GM12874 (cell line): ENCODE results near the gene SRSF10.

Experiments used
- CTCF ChIP-seq: IDR thresholded peaks from 2 replicates; pipeline ENCODE4 v1.5.1; 2011; ENCODE audit warnings: low read depth, mild to moderate bottlenecking, control low read depth, low read length, moderate library complexity; ENCODE audit not compliant: insufficient read depth

The SRSF10 gene

GRCh38 chr1:23958810-23959460, 21.2 kb downstream of the SRSF10 start:
- TF ChIP-seq CTCF = peak; percentile 37; the same call in 1 of the 2 replicates

- TF ChIP-seq CTCF = no peak
Measured at GRCh38 chr1:23957096-23957495, 23.0 kb downstream of the SRSF10 start.

- no peak for TF ChIP-seq CTCF
Measured at GRCh38 chr1:23953020-23953419, 27.1 kb downstream of the SRSF10 start.

- no peak for TF ChIP-seq CTCF
Measured at GRCh38 chr1:23947366-23947765, 32.8 kb downstream of the SRSF10 start.

- no peak for TF ChIP-seq CTCF
Measured at GRCh38 chr1:23936481-23937176, 43.5 kb downstream of the SRSF10 start.

- no peak for TF ChIP-seq CTCF
Measured at GRCh38 chr1:23931491-23931880, 48.6 kb downstream of the SRSF10 start.

GRCh38 chr1:23930861-23931490, 49.2 kb downstream of the SRSF10 start:
- no peak for TF ChIP-seq CTCF
